Chondrocyte (in vitro differentiated cells): ENCODE measurements around the gene TTC39C. TPM values are rescaled to one million over a fixed set of nuclear protein-coding genes. Genes with fewer than 3 reads are reported as not detected.

Source experiments
- DNase-seq: peaks from one replicate; pipeline ENCODE4 v3.0.0; 2021; ENCODE audit warnings: mixed read lengths, low spot score
- H3K27ac Mint-ChIP-seq: one replicate; pipeline ENCODE4 v1.8.0; 2021; ENCODE audit warnings: mild to moderate bottlenecking, moderate library complexity, mixed read lengths; ENCODE audit not compliant: unreplicated experiment
- H3K27me3 Mint-ChIP-seq: 2 replicates; pipeline ENCODE4 v1.8.0; 2021; ENCODE audit warnings: low read depth, mixed read lengths
- H3K36me3 Mint-ChIP-seq: 2 replicates; pipeline ENCODE4 v1.8.0; 2021; ENCODE audit warnings: low read depth, mixed read lengths
- H3K4me1 Mint-ChIP-seq: 2 replicates; pipeline ENCODE4 v1.8.0; 2021; ENCODE audit warnings: low read depth, mild to moderate bottlenecking, mixed read lengths
- H3K4me3 Mint-ChIP-seq: one replicate; pipeline ENCODE4 v1.8.0; 2021; ENCODE audit warnings: mild to moderate bottlenecking, moderate library complexity, mixed read lengths; ENCODE audit not compliant: unreplicated experiment
- H3K9me3 Mint-ChIP-seq: 2 replicates; pipeline ENCODE4 v1.8.0; 2021; ENCODE audit warnings: low read depth, mixed read lengths
- total RNA-seq: library from RNA; stranded (reverse); gene quantifications from 3 replicates; pipeline ENCODE4 v1.2.1, GENCODE V29; 2021
- TF ChIP-seq, protein P1 (sequence below): fragments of 200-600 bp; sonication (generic); IDR thresholded peaks from 2 replicates; pipeline ENCODE4 v1.5.0; 2021; ENCODE audit warnings: antibody characterized with exemption, mild to moderate bottlenecking, moderate library complexity

TTC39C gene
- total RNA-seq, 1 donor from 2014 or later = 11.2 TPM

DNA sequence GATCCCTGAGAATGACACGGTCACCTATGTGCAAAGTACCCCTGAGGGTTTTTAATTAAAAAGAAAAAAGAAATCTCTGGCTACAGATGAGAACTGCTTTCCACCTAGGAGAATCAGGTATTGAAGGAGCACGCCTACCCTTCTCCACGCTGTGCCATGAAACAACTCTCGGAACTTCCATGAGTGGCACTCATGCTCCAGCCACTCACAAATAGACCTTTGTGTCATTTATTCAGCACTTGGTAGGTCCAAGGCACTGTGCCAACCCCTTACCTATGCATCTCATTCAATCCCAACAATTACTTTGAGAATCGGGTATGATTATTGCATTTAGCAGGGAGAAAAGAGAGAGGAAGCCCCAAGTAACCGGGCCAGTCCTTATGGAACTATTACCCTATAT is 44.9 kb upstream of the TTC39C start:
- Mint-ChIP-seq H3K4me3 (no peak overlapping the region), H3K4me1 (peaks cover 5% of the 10 kb centered on the region), H3K27ac (no peak overlapping the region), H3K9me3 (peaks cover 2% of the 10 kb centered on the region), H3K36me3 (peaks cover under 1% of the 10 kb centered on the region), H3K27me3 (peaks cover 2% of the 10 kb centered on the region)
- TF ChIP-seq, protein P1, sequence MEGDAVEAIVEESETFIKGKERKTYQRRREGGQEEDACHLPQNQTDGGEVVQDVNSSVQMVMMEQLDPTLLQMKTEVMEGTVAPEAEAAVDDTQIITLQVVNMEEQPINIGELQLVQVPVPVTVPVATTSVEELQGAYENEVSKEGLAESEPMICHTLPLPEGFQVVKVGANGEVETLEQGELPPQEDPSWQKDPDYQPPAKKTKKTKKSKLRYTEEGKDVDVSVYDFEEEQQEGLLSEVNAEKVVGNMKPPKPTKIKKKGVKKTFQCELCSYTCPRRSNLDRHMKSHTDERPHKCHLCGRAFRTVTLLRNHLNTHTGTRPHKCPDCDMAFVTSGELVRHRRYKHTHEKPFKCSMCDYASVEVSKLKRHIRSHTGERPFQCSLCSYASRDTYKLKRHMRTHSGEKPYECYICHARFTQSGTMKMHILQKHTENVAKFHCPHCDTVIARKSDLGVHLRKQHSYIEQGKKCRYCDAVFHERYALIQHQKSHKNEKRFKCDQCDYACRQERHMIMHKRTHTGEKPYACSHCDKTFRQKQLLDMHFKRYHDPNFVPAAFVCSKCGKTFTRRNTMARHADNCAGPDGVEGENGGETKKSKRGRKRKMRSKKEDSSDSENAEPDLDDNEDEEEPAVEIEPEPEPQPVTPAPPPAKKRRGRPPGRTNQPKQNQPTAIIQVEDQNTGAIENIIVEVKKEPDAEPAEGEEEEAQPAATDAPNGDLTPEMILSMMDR = no peak
- DNase-seq = no peak

DNA sequence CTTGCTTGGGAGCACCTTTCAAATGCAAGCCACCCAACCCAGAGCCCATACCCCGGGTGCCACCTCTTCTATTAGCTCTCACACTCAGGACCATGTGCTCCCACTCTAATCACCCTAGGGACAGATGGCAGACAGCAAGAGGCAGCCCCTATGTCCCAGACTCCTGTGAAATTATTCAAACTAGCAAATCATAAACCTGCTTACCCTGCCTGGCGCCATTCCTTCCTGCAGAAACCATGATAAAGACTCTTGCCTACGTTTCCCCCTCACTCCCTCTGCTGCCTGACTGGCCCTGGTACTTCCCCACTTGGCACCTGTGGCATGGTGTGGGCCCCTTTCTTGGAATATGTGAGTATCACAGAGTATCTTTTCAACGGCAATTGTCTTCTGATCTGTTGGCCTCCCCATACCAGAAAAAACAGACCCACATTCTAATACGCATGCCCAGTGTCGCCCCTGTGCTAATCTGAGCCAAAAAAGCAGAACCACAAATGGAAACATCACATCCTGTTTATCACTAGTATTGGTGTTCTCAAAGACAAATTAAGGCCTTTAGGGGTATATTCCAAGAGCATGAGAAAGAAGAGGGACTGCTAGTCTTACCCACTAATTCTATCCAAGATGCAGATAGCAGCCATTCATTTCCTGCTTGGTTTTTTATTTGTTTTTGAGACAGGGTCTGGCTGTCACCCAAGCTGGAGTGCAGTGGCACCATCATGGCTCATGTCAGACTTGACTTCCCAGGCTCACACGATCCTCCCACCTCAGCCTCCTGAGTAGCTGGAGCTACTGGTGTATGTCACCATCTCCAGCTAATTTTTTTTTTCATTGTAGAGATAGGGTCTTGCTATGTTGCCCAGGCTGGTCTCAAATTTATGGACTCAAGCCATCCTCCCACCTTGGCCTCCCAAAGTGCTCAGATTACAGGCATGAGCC is 44.1 kb upstream of the TTC39C start:
- DNase-seq = no peak
- TF ChIP-seq, protein P1 = no peak
- Mint-ChIP-seq H3K27ac (no peak overlapping the region), H3K36me3 (peaks cover 1% of the 10 kb centered on the region), H3K9me3 (peaks cover 2% of the 10 kb centered on the region), H3K4me3 (no peak overlapping the region), H3K4me1 (peaks cover 2% of the 10 kb centered on the region), H3K27me3 (peaks cover 8% of the 10 kb centered on the region)

DNA sequence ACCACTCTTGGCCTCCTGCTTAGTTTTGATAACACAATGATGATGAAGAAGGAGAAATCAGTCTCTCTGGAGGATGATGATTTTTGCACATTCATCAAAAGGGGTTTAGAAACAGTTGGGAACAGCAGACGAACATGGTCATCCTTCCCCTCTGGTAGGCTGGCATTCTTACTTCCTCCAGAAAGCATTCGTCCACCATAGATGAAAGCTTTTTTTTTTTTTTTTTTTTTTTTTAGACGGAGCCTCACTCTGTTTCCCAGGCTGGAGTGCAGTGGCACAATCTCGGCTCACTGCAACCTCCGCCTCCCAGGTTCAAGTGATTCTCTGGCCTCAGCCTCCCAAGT is 43.5 kb upstream of the TTC39C start:
- no peak for DNase-seq
- TF ChIP-seq, protein P1 = no peak
- Mint-ChIP-seq H3K27me3 (peaks cover 11% of the 10 kb centered on the region), H3K36me3 (peaks cover 1% of the 10 kb centered on the region), H3K4me1 (no peaks in the 10 kb centered on the region), H3K4me3 (no peak overlapping the region), H3K27ac (no peak overlapping the region), H3K9me3 (peaks cover 2% of the 10 kb centered on the region)

DNA sequence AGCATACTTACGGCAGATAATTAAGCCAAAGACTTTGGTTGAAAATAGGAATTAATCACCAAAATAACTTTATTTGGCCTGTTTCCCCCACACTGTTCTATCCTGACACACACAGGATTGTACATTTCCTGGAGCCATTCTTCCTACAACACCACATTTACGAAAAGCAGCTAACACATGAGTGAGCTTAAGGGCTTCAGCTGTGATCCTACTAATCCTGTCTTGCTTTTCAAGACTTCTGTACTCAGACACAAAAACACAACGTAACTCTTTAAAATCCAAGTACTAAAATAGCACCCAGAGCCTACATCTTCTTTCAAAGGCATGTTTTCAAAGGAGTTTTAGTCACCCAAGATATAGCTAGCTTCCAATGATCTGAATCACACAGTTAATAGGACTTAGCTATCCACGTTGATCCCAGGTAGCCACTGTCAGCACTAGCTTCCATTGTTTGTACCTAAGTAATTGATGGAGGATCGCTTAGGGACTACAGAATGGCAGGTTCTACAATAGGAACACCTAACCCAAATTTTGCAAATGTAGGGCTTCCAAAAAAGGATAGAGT is 42.8 kb upstream of the TTC39C start:
- no peaks in the 10 kb centered on the region for H3K4me1 Mint-ChIP-seq
- H3K27ac Mint-ChIP-seq = no peak overlapping the region
- no peak for DNase-seq
- peaks cover 6% of the 10 kb centered on the region for H3K36me3 Mint-ChIP-seq
- no peak overlapping the region for H3K4me3 Mint-ChIP-seq
- H3K9me3 Mint-ChIP-seq = peaks cover 8% of the 10 kb centered on the region
- peaks cover 16% of the 10 kb centered on the region for H3K27me3 Mint-ChIP-seq
- TF ChIP-seq, protein P1 = no peak

DNA sequence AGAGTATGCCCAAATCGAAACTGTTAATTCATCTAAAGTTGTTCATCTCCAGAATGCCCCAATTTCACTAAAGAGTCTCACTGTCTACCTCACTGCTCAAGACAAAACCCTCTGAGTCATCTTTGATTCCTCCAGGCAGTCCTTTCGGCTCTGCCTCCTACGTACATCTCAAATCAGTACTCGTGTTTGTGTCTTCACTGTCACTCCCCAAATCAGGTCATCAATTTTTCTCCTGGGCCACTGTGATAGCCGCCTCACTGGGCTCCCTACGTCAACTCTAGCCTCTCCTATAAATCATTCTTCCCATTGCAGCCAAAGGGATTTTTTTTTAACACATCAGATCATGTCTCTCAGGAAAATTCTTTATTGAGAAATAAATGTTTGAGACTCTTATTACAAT is 42.1 kb upstream of the TTC39C start:
- peaks cover 9% of the 10 kb centered on the region for H3K36me3 Mint-ChIP-seq
- H3K27ac Mint-ChIP-seq = no peak overlapping the region
- TF ChIP-seq, protein P1 = no peak
- peaks cover 13% of the 10 kb centered on the region for H3K9me3 Mint-ChIP-seq
- DNase-seq = no peak
- H3K4me3 Mint-ChIP-seq = no peak overlapping the region
- H3K27me3 Mint-ChIP-seq = peaks cover 21% of the 10 kb centered on the region
- no peaks in the 10 kb centered on the region for H3K4me1 Mint-ChIP-seq
